T follicular helper cell (primary cell): ENCODE results near the gene ANKHD1.
"Not testable (repeated sequence)": the region's sequence is repeated elsewhere in the genome, so short reads cannot be mapped to it uniquely, and the experiment has no call there.

Source experiments
- DNase-seq: peaks from one replicate; pipeline ENCODE4 v3.0.0-alpha.2; 2020; ENCODE audit warnings: low read depth

The ANKHD1 gene

DNA sequence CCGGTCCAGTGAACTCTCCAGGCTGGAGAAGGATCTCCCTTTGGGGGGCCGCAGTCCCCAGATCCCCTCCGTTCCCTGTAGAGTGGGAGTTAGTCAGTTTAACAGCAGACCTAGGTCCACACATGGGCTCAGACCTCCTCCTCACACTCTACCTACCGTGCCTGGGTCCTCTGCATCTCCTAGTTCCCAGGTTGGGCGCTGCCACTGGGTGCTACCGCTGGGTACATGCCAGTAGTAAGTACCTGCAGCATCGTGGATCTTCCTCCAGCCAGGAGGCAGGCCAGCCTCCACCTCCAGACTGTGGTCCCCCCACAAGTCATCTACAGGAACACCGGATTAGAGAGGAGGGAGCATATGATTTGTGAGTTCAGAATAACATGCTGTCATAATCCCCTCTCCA is 162.0 kb downstream of the ANKHD1 start:
- DNase-seq: no peak

DNA sequence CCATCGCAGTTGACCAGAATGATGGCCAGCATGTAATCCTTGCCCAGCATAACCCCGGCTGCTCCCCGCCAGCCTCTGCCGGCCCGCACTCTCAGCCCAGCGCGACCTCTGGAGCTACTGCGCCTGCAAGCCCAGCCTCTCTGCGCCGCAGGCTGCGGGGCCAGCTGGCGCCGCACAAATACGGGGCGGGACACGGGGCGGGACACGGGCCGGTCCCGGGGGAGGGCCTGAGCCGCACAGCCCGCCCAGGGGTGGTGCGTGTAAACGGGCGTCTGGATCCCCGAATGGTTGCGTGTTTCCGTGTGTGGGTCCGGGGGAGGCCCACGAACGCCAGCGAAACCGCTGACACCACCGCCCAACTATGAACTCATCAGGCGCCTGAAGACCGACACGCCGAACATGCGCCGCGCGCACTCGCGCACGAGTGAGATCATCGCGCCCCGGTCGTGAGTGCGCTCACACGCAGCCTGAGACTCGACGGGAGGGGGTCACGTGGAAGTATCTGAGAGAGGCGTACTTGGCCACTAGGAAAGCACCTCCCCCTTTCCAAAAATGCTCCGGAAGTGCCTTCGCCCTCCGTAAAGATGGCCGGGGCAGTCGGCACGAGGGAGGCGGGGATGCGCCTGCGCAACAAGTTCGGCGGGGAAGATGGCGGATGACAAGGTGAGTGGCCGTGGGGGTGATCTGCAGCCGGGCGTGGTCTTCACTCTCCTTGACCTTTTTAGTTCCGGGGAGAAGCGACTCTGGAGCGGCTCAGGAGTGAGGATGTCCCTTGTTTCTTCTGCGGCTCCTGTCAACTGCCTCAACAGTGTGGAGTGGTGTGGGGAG is 162.8 kb downstream of the ANKHD1 start, which contains the start of the genes APBB3 and SLC35A4:
TSS of gene APBB3 (minus strand) at position 403 of the 828 bp plus-strand sequence. CDS start at position 50, 353 bp downstream.
TSS of gene SLC35A4 (plus strand) at position 633 of the 828 bp plus-strand sequence. CDS start 2,342 bp downstream, outside the sequence.
- peak; percentile 96 for DNase-seq

DNA sequence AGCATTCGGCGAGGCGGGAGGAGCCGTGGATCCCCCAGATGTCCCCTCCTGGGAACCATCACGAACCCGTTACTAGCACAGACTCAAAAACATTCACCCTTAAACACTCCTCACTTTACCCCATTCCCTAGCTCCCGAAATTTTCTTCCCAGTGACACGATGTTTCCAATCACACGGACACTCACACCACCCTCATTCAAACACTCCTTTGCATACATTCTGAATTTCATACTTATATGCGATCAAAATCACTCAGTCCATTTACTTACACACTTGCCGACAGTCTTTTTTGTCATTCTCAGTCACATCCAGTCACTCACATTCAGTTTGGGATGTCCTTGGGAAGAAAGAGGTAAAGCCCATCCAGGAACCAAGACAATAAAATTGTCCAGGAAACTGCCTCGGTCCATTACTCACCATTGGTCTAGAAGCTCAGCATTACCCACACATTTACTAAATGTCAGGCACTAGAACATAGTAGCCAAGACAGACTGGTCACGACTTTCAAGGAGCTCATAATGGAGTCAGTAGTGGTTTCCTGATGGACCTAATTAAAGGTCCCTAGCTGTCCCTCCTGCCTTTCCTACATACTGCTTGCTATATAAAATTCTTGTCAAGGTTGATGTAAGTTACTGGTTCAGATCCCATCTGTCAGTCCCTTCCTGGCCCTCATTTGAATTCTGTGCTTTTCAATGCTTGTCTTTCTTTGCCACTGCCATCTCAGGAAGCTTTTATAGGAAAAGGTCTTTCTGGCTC is 163.6 kb downstream of the ANKHD1 start:
- DNase-seq: no peak

DNA sequence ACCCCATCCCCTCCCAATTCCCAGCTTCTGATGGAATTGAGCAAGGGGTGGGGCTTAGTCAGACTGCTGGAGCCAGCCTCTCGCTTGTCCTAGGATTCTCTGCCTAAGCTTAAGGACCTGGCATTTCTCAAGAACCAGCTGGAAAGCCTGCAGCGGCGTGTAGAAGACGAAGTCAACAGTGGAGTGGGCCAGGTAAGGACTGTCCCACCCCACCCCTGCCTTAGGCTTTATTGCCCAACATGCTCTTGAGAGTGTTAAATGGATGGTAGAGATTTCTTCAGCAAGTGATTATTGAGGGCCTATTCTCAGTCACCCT is 164.1 kb downstream of the ANKHD1 start:
- no peak for DNase-seq

- no peak for DNase-seq
Measured at GRCh38 chr5:140566665-140567064, 165.0 kb downstream of the ANKHD1 start.

- DNase-seq: no peak
Measured at GRCh38 chr5:140567136-140567818, 165.6 kb downstream of the ANKHD1 start.

DNA sequence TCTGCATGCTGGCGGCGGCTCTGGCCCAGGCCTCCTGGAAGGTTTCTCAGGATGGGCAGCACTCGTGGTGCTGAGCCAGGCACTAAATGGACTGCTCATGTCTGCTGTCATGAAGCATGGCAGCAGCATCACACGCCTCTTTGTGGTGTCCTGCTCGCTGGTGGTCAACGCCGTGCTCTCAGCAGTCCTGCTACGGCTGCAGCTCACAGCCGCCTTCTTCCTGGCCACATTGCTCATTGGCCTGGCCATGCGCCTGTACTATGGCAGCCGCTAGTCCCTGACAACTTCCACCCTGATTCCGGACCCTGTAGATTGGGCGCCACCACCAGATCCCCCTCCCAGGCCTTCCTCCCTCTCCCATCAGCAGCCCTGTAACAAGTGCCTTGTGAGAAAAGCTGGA is 166.2 kb downstream of the ANKHD1 start:
- no peak for DNase-seq

GRCh38 chr5:140568443-140569063 is 166.9 kb downstream of the ANKHD1 start:
- DNase-seq: no peak

DNA sequence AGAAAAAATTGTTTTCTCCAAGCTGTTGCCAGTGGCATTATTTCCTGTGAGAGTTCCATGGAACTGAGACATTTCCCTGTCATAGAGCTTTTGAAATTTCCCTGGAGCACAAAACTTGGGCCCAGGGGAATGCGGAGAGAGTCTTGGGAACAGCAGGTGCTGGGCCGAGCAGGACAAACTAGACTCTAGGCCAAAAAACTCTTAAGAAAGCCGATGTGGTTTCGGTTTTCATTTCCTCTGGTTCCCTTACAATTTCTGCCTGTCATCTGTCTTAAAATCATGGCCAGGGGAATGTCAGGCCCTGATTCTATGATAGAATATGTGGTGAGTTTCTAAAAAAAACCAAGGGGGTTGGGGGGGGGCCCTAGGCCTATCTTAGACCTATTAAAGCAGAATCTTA is 167.6 kb downstream of the ANKHD1 start:
- no peak for DNase-seq

DNA sequence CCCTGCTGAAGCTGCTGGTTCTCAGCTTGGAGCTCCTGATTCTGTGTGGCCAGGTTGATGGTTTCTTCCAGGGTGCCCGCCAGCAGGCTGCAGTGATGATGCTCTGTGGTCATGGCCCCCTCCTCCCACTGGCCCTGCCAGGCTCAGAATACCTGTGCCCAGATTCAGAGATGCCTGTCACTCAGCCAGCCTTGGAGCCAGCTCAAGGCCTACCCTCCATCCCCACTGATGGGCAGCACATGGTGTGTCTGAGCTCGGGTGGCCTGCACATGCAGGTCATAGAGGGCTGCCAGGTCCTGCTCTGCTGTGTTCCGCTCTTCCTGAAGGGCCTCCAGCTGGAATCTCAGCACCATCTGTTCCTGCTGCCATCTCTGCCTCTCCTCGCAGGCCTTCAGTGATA is 168.4 kb downstream of the ANKHD1 start:
- DNase-seq: no peak

GRCh38 chr5:140570488-140570887 is 168.9 kb downstream of the ANKHD1 start:
- DNase-seq: no peak

GRCh38 chr5:140571105-140571504 is 169.5 kb downstream of the ANKHD1 start:
- no peak for DNase-seq

DNA sequence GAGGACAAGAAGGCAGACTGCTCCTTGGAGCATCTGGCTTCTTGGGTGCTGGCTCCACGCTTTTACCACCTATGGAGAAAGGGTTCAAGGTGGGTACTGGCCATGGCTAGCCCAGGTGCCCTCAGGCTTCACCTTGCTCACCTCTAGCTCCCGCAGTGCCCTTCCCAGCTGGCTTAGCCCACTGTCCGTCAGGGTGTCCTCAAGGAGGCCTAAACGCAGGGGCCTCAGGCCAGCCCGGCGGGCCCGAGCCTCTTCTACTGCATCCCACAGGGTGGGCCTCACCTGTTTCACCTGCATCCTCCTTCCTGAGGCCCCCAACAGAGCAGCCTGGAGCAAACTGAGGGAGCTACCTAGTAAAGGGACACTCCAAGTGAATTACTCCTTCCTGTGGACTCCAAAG is 172.1 kb downstream of the ANKHD1 start:
- no peak for DNase-seq

DNA sequence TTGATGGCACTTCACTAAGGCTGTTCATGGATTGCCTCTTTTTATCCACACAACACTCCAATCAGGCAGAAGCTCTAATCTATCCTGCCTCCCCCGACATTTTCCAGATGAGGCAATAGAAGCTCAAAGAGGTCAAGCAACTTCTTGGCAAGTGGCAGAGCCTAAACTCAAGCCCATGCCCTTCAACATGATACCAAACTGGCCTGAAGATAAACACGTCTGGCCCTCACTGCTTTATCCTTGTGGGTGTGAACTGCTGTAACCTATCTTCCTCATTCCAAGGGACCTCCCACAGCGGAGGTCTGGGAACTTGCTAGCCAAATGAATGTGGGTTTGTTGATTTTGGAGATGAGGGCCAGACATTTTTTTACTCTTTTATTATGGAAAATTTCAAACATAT is 172.5 kb downstream of the ANKHD1 start:
- DNase-seq: no peak

DNA sequence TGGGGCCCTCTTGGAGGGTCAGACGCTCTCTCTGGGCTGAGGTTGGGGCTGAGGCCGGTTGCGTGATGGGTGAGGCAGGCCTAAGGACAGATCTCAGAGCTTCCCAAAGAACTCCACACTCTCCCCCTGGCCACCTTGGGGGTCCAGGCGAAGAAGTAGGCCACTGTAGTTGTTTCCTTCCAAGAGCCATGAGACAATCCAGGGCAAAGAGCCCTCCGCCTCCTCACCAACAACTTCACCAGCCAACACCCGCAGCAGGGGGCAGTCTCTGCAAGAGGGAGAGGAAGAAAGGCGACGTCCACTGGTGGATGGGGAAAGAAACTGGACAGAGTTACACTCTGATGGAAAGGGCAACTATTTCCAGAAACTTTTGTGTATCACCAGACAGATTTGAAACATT is 173.7 kb downstream of the ANKHD1 start:
- no peak for DNase-seq

DNA sequence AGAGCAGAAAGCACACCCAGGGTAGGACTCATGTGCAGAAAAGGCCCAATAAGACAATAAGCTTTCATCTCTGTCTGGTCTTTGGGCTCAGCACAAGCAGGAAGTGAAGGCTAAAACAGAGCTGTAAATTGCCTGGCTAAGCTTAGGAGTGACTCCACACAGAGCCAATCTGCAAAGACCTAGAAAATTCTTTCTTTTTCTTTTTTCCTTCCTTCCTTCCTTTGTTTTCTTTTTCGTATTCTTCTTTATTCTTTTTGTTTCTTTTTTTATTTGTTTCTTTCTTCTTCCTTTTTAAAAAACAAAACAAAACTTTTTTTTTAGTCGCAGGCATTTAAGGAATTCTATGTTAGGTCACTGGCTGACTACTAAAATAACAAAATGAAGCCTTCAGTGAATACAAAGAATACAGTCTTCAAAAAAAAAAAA is 175.2 kb downstream of the ANKHD1 start:
- DNase-seq: no peak

DNA sequence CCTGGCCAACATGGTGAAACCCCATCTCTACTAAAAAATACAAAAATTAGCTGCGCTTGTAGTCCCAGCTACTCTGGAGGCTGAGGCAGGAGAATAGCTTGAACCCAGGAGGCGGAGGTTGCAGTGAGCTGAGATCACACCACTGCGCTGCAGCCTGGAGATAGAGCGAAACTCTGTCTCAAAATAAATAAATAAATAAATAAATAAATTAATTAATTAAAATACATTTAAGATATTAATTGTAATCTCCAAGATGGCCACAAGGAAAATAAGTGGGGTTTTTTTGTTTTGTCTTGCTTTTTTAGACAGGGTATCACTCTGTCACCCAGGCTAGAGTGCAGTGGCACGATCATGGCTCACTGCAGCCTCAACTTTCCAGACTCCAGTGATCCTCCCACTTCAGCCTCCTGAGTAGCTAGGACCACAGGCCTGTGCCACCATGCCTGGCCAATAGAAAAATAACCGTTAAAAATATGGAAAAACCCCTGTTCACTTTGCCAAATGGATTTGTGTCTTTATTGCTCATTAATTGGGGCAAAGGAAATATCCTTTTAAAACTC is 177.6 kb downstream of the ANKHD1 start:
- not testable (repeated sequence) for DNase-seq

DNA sequence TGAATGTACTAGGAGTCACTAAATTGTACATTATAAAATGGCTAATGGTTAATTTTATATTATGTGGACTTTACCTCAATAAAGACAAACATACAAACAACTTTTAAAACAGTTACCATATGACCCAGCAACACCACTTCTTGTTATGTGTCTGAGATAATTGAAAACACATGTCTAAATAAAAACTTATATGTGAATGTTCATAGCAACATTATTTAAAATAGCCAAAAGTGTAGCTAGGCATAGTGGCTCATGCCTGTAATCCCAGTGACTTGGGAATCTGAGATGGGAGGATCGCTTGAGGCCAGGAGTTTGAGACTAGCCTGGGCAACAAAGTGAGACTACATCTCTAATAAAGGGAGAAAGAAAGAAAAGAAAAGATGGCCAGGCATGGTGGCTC is 185.9 kb downstream of the ANKHD1 start:
- no peak for DNase-seq

GRCh38 chr5:140588311-140589070 is 186.9 kb downstream of the ANKHD1 start:
- DNase-seq: no peak
